Colonic mucosa (tissue), 4 donors: ENCODE results near the gene MAP2K5. TPM values are rescaled to one million over a fixed set of nuclear protein-coding genes. Genes with fewer than 3 reads are reported as not detected.

Source experiments
- DNase-seq: peaks from one replicate; pipeline ENCODE4 v3.0.0-alpha.2; 2020
- H3K27ac ChIP-seq: fragments of 200-600 bp; one replicate; pipeline ENCODE4 v1.8.0; 2021
- H3K27me3 ChIP-seq: fragments of 200-600 bp; one replicate; pipeline ENCODE4 v1.8.0; 2021
- H3K36me3 ChIP-seq: fragments of 200-600 bp; one replicate; pipeline ENCODE4 v1.8.0; 2021
- H3K4me1 ChIP-seq: fragments of 200-600 bp; one replicate; pipeline ENCODE4 v1.8.0; 2021; ENCODE audit warnings: mild to moderate bottlenecking
- H3K4me3 ChIP-seq: fragments of 200-600 bp; one replicate; pipeline ENCODE4 v1.8.0; 2021
- H3K9ac ChIP-seq, 2 donors: one replicate each; pipeline ENCODE4 v1.7.0; 2013; ENCODE audit warnings: control low read depth in 2 of 2, low read depth in 2 of 2, low read length in 2 of 2
- H3K9me3 ChIP-seq: fragments of 200-600 bp; one replicate; pipeline ENCODE4 v1.8.0; 2021
- intact Hi-C: fragments of 100-400 bp; cut with DNase I; formaldehyde crosslinking; loops from one replicate; pipeline ENCODE4 v1.14.1; 2022
- total RNA-seq, 2 donors: library from RNA; stranded (reverse); fragmentation: NEBNext Ultra II Directional in 1 of 2; extraction: Animal tissue kit (Norgen Biotek cat#: 25700) in 1 of 2; gene quantifications; one replicate each; pipeline ENCODE4 v1.2.1, GENCODE V29; 2021
- TF ChIP-seq, protein P1 (sequence below): fragments of 200-600 bp; IDR thresholded peaks from one replicate; pipeline ENCODE4 v1.8.0; 2022; ENCODE audit warnings: antibody characterized with exemption, mild to moderate bottlenecking
- donor health status: healthy.
- donor health status: DM: no; HTN: no; CAD: no.
- donor health status: DM: no; HTN: no; CAD: no.

MAP2K5 gene
- total RNA-seq, 2 donors from 2014 or later = 19.1 to 20.2 TPM

DNA sequence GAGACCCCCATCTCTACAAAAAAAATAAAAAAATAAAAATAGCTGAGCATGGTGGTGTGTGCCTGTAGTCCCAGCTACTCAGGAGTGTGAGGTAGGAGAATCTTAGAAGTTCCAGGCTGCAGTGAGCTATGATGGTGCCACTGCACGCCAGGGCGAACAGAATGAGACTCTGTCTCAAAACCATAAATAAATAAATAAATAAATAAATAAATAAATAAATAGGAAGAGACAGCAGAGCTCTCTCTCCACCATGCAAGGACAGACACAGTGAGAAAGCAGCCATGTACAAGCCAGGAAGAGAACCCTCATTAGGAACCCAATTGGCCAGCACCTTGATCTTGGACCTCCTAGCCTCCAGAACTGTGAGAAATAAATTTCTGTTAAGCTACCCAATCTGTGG is 26.9 kb upstream of the MAP2K5 start:
- H3K27ac ChIP-seq = no peak overlapping the region
- H3K4me3 ChIP-seq = no peak overlapping the region
- no peaks in the 10 kb centered on the region for H3K27me3 ChIP-seq
- DNase-seq = no peak
- intact Hi-C loops = no loop called here
- H3K36me3 ChIP-seq = no peaks in the 10 kb centered on the region
- H3K4me1 ChIP-seq = no peaks in the 10 kb centered on the region
- no peaks in the 10 kb centered on the region for H3K9me3 ChIP-seq
- TF ChIP-seq, protein P1, sequence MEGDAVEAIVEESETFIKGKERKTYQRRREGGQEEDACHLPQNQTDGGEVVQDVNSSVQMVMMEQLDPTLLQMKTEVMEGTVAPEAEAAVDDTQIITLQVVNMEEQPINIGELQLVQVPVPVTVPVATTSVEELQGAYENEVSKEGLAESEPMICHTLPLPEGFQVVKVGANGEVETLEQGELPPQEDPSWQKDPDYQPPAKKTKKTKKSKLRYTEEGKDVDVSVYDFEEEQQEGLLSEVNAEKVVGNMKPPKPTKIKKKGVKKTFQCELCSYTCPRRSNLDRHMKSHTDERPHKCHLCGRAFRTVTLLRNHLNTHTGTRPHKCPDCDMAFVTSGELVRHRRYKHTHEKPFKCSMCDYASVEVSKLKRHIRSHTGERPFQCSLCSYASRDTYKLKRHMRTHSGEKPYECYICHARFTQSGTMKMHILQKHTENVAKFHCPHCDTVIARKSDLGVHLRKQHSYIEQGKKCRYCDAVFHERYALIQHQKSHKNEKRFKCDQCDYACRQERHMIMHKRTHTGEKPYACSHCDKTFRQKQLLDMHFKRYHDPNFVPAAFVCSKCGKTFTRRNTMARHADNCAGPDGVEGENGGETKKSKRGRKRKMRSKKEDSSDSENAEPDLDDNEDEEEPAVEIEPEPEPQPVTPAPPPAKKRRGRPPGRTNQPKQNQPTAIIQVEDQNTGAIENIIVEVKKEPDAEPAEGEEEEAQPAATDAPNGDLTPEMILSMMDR = no peak
- no peak overlapping the region for H3K9ac ChIP-seq

DNA sequence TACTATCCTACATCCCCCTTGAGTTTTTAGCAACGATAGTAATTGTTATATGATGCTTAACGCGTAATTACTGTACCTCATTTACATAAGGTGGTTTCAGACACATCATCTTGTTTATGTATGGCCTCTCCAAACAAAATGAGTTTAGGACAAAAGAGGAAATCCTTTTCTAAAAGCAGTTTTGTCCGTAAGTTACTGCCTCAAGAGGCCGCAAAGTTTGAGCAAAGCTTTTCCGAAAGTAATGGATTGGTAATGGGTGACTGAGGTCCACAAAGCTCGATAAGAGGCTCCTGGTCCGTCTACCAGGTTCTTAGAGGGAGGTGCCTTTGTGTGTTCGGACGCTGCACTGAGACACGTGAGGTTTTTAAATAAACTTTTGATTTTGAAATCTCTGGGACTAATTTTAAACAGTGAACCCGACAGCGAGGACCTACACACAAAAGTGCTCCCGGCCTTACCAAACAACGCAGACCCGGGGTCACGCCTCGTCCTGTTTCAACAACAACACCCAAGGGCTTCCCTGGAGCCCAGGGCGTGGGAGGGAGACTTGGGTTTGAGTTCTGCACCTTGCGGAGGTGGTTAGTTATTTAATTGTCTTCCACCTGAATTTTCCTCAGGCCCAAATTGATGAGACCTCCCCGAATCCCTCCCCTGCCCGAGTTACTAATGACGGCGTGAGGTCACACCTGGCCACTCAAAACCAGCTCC is 22.0 kb upstream of the MAP2K5 start:
- TF ChIP-seq, protein P1 = no peak
- peak overlapping the region; percentile 75 to 91 for H3K9ac ChIP-seq
- no peak for DNase-seq
- H3K4me3 ChIP-seq = peak overlapping the region; percentile 85
- H3K4me1 ChIP-seq = peaks cover 3% of the 10 kb centered on the region
- intact Hi-C loops = no loop called here
- peak overlapping the region; percentile 98 for H3K27ac ChIP-seq
- no peaks in the 10 kb centered on the region for H3K36me3 ChIP-seq
- H3K27me3 ChIP-seq = no peaks in the 10 kb centered on the region
- no peaks in the 10 kb centered on the region for H3K9me3 ChIP-seq

DNA sequence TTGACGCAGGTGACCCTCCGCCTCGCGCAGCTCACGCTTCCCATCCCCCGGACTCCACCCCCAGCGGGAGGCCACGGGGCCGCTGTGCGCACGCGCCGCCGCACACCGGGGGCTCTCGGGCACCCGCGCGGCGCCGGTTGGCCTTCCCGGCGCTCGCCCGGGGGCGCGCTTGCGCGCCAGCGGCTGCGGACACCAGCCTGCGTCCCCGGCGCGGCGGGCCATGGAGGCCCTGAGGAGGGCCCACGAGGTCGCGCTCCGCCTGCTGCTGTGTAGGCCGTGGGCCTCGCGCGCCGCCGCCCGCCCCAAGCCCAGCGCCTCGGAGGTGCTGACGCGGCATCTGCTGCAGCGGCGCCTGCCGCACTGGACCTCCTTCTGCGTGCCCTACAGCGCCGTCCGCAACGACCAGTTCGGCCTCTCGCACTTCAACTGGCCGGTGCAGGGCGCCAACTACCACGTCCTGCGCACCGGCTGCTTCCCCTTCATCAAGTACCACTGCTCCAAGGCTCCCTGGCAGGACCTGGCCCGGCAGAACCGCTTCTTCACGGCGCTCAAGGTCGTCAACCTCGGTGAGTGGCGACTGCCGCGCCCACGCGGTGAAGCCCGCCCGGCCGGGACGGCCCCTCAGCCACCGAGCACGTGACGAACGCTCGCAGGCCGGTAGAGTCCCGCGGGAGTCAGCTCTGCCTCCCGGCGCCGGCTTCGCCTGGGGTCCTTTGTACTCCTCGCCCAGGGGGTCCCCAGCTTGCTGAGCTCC is 21.3 kb upstream of the MAP2K5 start, which contains the start of gene C15orf61:
C15orf61 (plus strand) TSS at position 103 of the 754 bp plus-strand sequence; CDS start at position 221, 118 bp downstream.
- no peaks in the 10 kb centered on the region for H3K9me3 ChIP-seq
- peak within 1 kb of the TSS; percentile 85 for H3K4me3 ChIP-seq
- intact Hi-C loops = no loop called here
- peak; percentile 91 for DNase-seq
- peak within 1 kb of the TSS; percentile 98 for H3K27ac ChIP-seq
- peak within 1 kb of the TSS; percentile 84 to 96 for H3K9ac ChIP-seq
- peaks cover 3% of the 10 kb centered on the region for H3K4me1 ChIP-seq
- no peaks in the 10 kb centered on the region for H3K27me3 ChIP-seq
- no peaks in the 10 kb centered on the region for H3K36me3 ChIP-seq
- TF ChIP-seq, protein P1 = no peak

DNA sequence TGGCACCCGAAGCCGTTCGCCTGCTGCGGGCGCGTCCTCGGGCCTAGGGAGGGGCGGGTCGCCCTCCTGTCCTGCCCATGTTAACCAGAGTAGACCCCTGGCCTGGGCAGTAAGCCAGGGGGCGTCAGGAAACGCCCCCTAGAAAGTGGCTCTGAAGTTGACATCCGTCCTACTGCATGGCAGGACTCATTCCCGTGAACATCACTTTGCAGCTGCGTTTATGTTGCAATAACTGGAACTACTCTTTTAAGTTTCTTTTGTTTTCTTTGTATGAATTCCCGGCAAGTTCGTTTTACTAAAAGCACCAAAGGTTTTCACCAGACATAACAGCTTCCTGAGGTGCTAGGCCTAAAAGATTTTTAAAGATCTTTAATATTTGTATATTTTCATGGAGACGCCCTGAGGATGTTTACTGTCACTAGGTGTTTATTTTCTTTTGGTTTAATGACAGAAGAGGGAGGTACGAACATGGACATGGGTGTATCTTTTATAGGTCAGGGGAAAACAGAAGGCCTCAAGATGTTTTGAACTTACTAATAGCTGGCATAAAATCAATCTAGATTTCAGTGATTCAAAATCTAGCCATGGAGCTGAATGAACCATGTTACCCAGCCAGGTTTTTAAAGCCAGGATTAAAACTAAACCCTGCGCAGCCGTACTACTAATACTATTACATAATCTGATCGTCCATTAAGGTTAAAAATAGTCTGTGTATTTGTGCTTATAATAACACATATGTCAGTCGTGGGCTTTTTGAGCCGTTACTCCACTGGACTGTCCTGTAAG is 20.5 kb upstream of the MAP2K5 start:
- Histone ChIP-seq H3K27me3 (no peaks in the 10 kb centered on the region), H3K27ac (peak overlapping the region; percentile 98), H3K9ac (peak overlapping the region; percentile 84 to 96), H3K36me3 (no peaks in the 10 kb centered on the region), H3K4me1 (peaks cover 3% of the 10 kb centered on the region), H3K4me3 (peak overlapping the region; percentile 85), H3K9me3 (no peaks in the 10 kb centered on the region)
- intact Hi-C loops = no loop called here
- TF ChIP-seq, protein P1 = no peak
- DNase-seq = no peak

DNA sequence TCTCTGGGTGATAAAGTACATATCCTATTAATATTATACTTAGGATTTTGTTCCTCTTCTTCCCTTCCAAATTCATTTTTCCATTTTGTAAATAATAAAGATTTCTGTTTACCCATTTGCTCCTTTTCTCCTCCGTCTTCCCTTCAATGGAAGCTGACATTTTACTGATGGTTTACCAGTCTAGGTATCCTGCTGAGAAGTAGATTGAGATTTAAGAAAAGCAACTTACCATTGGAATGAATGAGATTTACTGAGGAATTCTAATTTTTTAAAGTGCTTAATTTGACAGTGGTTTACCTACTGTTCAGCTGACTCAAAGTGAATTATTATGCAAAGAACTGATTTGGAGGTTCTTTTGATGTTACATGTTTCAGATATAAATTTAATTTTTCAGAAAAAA is 19.2 kb upstream of the MAP2K5 start:
- TF ChIP-seq, protein P1 = no peak
- DNase-seq = no peak
- H3K27me3 ChIP-seq = no peaks in the 10 kb centered on the region
- H3K36me3 ChIP-seq = no peaks in the 10 kb centered on the region
- H3K4me1 ChIP-seq = peaks cover 3% of the 10 kb centered on the region
- H3K9me3 ChIP-seq = no peaks in the 10 kb centered on the region
- H3K9ac ChIP-seq = no peak overlapping the region
- intact Hi-C loops = no loop called here
- H3K4me3 ChIP-seq = no peak overlapping the region
- H3K27ac ChIP-seq = no peak overlapping the region
